Measurements from ENCODE around the gene RAD51B.

GRCh38 chr14:68689511-68689910, 869.9 kb downstream of the RAD51B start:
- TF ChIP-seq CTCF (conservative IDR thresholded peaks at IDR 0.05) (no peak), ZFX (IDR thresholded peaks at IDR 0.05) (no peak)

Measured in C4-2B (cell line).